K562 (cell line): ENCODE data around the gene RFC5. TPM values are rescaled to one million over a fixed set of nuclear protein-coding genes. Genes with fewer than 3 reads are reported as not detected.
A peak's percentile ranks its signal among the peaks of the same experiment; 100 is the strongest.

ENCODE experiments used
- ATAC-seq: fragments of 200-7000 bp; cut with Tn5 transposase; 3 replicates; pipeline ENCODE4 v1.9.1; 2020; ENCODE audit warnings: moderate library complexity
- BruUV-seq: library from RNA; stranded (reverse); fragments of 400-500 nt; replicated peaks from 2 replicates; lab custom pipeline; 2021; lab: Mats Ljungman, UMichigan
- CTCF ChIA-PET: fragments of 300-600 bp; formaldehyde crosslinking; extraction: SDS; loops from one replicate; lab custom pipeline; 2021; ENCODE audit warnings: low intra/inter-chr PET ratio; lab: Yijun Ruan, JAX
- POLR2A ChIA-PET: fragments of 300-600, 350-650 bp; sonication (Branson Sonifier 250); formaldehyde crosslinking; extraction: SDS; loops from one replicate; lab custom pipeline; 2021; ENCODE audit warnings: antibody characterized with exemption, inconsistent platforms; lab: Yijun Ruan, JAX
- DNase-seq, 4 experiments: peaks; one replicate each; pipeline versions ENCODE4 v3.0.0 to v3.0.0-alpha.2; 2011 to 2018; ENCODE audit warnings: low spot score in 3 of 4, mixed read lengths in 3 of 4; ENCODE audit errors: extremely low read depth in 1 of 4
- FAIRE-seq: peaks from 2 replicates; lab custom pipeline; 2011; peaks lifted over from hg19 to GRCh38; lab: Jason Lieb, UNC
- H2AFZ ChIP-seq: 2 replicates; pipeline ENCODE4 v1.6.0; 2011; ENCODE audit warnings: low read depth, low read length, control low read depth, inconsistent platforms
- H3K27ac ChIP-seq: fragments of 200-600 bp; 3 replicates; pipeline ENCODE4 v1.8.0; 2011; ENCODE audit warnings: low read depth, mild to moderate bottlenecking, control low read depth, inconsistent platforms, low read length, moderate library complexity, mixed read lengths; ENCODE audit errors: extremely low read depth
- H3K27me3 ChIP-seq, 2 experiments: fragments of 300-600 bp in 1 of 2; 2 replicates in 1 of 2; 3 replicates in 1 of 2; pipeline versions ENCODE4 v1.6.0 to v1.8.0; 2011; ENCODE audit warnings: inconsistent platforms in 2 of 2, low read length in 2 of 2, mild to moderate bottlenecking in 1 of 2, mixed read lengths in 1 of 2, moderate library complexity in 1 of 2; ENCODE audit not compliant: control insufficient read depth in 2 of 2, insufficient read depth in 2 of 2
- H3K36me3 ChIP-seq: fragments of 300-600 bp; 3 replicates; pipeline ENCODE4 v1.8.0; 2011; ENCODE audit warnings: mild to moderate bottlenecking, low read length, inconsistent platforms; ENCODE audit not compliant: control insufficient read depth, insufficient read depth
- H3K4me1 ChIP-seq, 2 experiments: fragments of 200-600 bp in 1 of 2; replicated peaks in 1 of 2; 2 replicates in 1 of 2; 3 replicates in 1 of 2; pipeline versions ENCODE4 v1.5.1 to v1.8.0; 2011; ENCODE audit warnings: inconsistent platforms in 2 of 2, low read length in 2 of 2, mild to moderate bottlenecking in 1 of 2, mixed read lengths in 1 of 2, moderate library complexity in 1 of 2; ENCODE audit not compliant: control insufficient read depth in 2 of 2, insufficient read depth in 2 of 2
- H3K4me2 ChIP-seq: 2 replicates; pipeline ENCODE4 v1.6.1; 2011; ENCODE audit warnings: low read length, control low read depth, inconsistent platforms, mixed read lengths; ENCODE audit not compliant: insufficient read depth
- H3K4me3 ChIP-seq: fragments of 200-600 bp; sonication (generic), shearing (Covaris generic); 2 replicates; pipeline ENCODE4 v1.5.1; 2016; ENCODE audit warnings: control low read depth, inconsistent platforms
- H3K79me2 ChIP-seq: fragments of 200-600 bp; 3 replicates; pipeline ENCODE4 v1.8.0; 2011; ENCODE audit warnings: low read length, inconsistent platforms; ENCODE audit not compliant: control insufficient read depth, insufficient read depth
- H3K9ac ChIP-seq, 2 experiments: 2 replicates each; pipeline versions ENCODE4 v1.6.0 to v1.6.1; 2011; ENCODE audit warnings: low read depth in 2 of 2, low read length in 2 of 2, control low read depth in 1 of 2, inconsistent platforms in 1 of 2, mild to moderate bottlenecking in 1 of 2, mixed read lengths in 1 of 2; ENCODE audit not compliant: insufficient read depth in 1 of 2
- H3K9me1 ChIP-seq: one replicate; pipeline ENCODE4 v1.6.0; 2011; ENCODE audit warnings: inconsistent platforms, mild to moderate bottlenecking, low read length, moderate library complexity; ENCODE audit not compliant: control insufficient read depth, insufficient read depth
- H3K9me3 ChIP-seq: replicated peaks from 2 replicates; pipeline ENCODE4 v1.5.1; 2011; ENCODE audit warnings: low read depth, low read length, inconsistent platforms; ENCODE audit not compliant: control insufficient read depth, insufficient read depth
- H4K20me1 ChIP-seq: replicated peaks from 2 replicates; pipeline ENCODE4 v1.6.1; 2011; ENCODE audit warnings: low read length, inconsistent platforms, mixed read lengths; ENCODE audit not compliant: control insufficient read depth, insufficient read depth
- BRD4 ChIP-seq: fragments of 200-600 bp; sonication (generic); IDR thresholded peaks from 2 replicates; pipeline ENCODE4 v1.6.1; 2017; ENCODE audit warnings: inconsistent platforms
- CBFA2T3 ChIP-seq: fragments of 450-650 bp; IDR thresholded peaks from 2 replicates; pipeline ENCODE4 v1.6.1; 2017
- CREB1 ChIP-seq, 2 experiments: sonication (generic) in 1 of 2; formaldehyde crosslinking in 1 of 2; IDR thresholded peaks; 2 replicates each; pipeline versions ENCODE4 v1.6.1 to v1.8.0; 2012 to 2022; ENCODE audit warnings: inconsistent platforms in 1 of 2, mild to moderate bottlenecking in 1 of 2, missing genetic modification reagents in 1 of 2, moderate library complexity in 1 of 2
- EGR1 ChIP-seq: fragments of 450-650 bp; conservative IDR thresholded peaks from 2 replicates; pipeline ENCODE4 v1.6.1; 2017; ENCODE audit warnings: mild to moderate bottlenecking
- KAT2B ChIP-seq: IDR thresholded peaks from one replicate; pipeline ENCODE4 v1.6.1; 2012; ENCODE audit warnings: low read depth, mild to moderate bottlenecking, control low read depth, inconsistent platforms, low read length, moderate library complexity
- KAT8 ChIP-seq: fragments of 450-650 bp; IDR thresholded peaks from 2 replicates; pipeline ENCODE4 v1.6.1; 2016; ENCODE audit warnings: low read depth, mild to moderate bottlenecking
- KLF10 ChIP-seq: fragments of 250-450 bp; sonication (Bioruptor Pico); IDR thresholded peaks from 2 replicates; pipeline ENCODE4 v1.6.1; 2021; ENCODE audit warnings: matching md5 sums
- MAFK ChIP-seq: IDR thresholded peaks from 2 replicates; pipeline ENCODE4 v1.6.1; 2011; ENCODE audit warnings: low read length, improper control_type of control experiment
- MBD1 ChIP-seq: fragments of 250-450 bp; sonication (Bioruptor Pico); IDR thresholded peaks from 2 replicates; pipeline ENCODE4 v1.8.0; 2022; ENCODE audit warnings: inconsistent platforms
- MNT ChIP-seq, 2 experiments: fragments of 450-650 bp; conservative IDR thresholded peaks; 2 replicates each; pipeline ENCODE4 v1.6.1; 2017; ENCODE audit warnings: mild to moderate bottlenecking in 2 of 2, moderate library complexity in 2 of 2
- PKNOX1 ChIP-seq: fragments of 450-650 bp; IDR thresholded peaks from 2 replicates; pipeline ENCODE4 v1.6.1; 2016
- SAP30 ChIP-seq: fragments of 200-600 bp; sonication (generic); IDR thresholded peaks from 2 replicates; pipeline ENCODE4 v1.6.1; 2012; ENCODE audit warnings: borderline replicate concordance, low read depth, mild to moderate bottlenecking, moderate library complexity, low read length, control low read depth, inconsistent platforms; ENCODE audit not compliant: insufficient read depth, poor library complexity, severe bottlenecking
- SMAD3 ChIP-seq: fragments of 450-650 bp; formaldehyde crosslinking; conservative IDR thresholded peaks from 2 replicates; pipeline ENCODE4 v1.4.0; 2020; ENCODE audit warnings: mild to moderate bottlenecking
- TOE1 ChIP-seq, 2 experiments: fragments of 450-650 bp in 1 of 2; sonication (generic) in 1 of 2; formaldehyde crosslinking in 1 of 2; IDR thresholded peaks; 2 replicates each; pipeline versions ENCODE4 v1.7.1 to v1.8.0; 2016 to 2022; ENCODE audit warnings: borderline replicate concordance in 2 of 2, mild to moderate bottlenecking in 2 of 2, antibody characterized with exemption in 1 of 2, inconsistent platforms in 1 of 2, low read depth in 1 of 2, missing genetic modification reagents in 1 of 2, moderate library complexity in 1 of 2
- ZFX ChIP-seq: sonication (generic); formaldehyde crosslinking; IDR thresholded peaks from 2 replicates; pipeline ENCODE4 v1.8.0; 2022; ENCODE audit warnings: mild to moderate bottlenecking, missing genetic modification reagents, moderate library complexity
- ZNF766 ChIP-seq: fragments of 200-800 bp; sonication (Bioruptor generic); conservative IDR thresholded peaks from 2 replicates; pipeline ENCODE4 v1.6.1; 2016; ENCODE audit warnings: missing genetic modification characterization, missing compliant biosample characterization
- WGBS: fragments of 100-300 bp; shearing (Covaris generic); methylation state at CpG from one replicate; pipeline ENCODE4 v1.1.6; 2016; ENCODE audit warnings: low coverage, mixed read lengths; ENCODE audit not compliant: insufficient coverage; ENCODE audit errors: missing lambda C conversion rate; 5-methylcytosine and 5-hydroxymethylcytosine counted together
- in situ Hi-C: fragments of 300-500 bp; cut with MboI; formaldehyde crosslinking; loops from 4 replicates; pipeline ENCODE4 v1.15.0; 2018; ENCODE audit warnings: inconsistent platforms, mixed read lengths
- intact Hi-C: fragments of 100-400 bp; cut with micrococcal nuclease; formaldehyde crosslinking; loops from 2 replicates; pipeline ENCODE4 v1.14.2; 2022
- polyA plus RNA-seq, 8 experiments: library from polyadenylated mRNA; depleted of rRNA in 4 of 8; stranded (reverse) in 5 of 8; unstranded in 3 of 8; fragments of >200 nt; fragmentation: Nextera tagmentation in 2 of 8; fragmentation: Illumina TruSeq in 1 of 8; extraction: Ambion mirVana in 2 of 8; extraction: Trizol in 1 of 8; gene quantifications; 2 replicates each; pipeline versions ENCODE4 v1.2.1 to v1.2.3, GENCODE V29; 2011 to 2014; ENCODE audit warnings: inconsistent platforms in 1 of 8, missing spikeins in 1 of 8
- total RNA-seq, 7 experiments: library from RNA; depleted of rRNA in 6 of 7; stranded (reverse); fragments of >200 nt in 6 of 7; fragmentation: Illumina TruSeq in 2 of 7; extraction: Trizol in 2 of 7; gene quantifications; 2 replicates each; pipeline versions ENCODE4 v1.2.1 to v1.2.3, GENCODE V29; 2011 to 2021; ENCODE audit warnings: low replicate concordance in 1 of 7

Gene RFC5
- total and polyA plus RNA-seq, 9 of the 15 experiments (the other 6 are each of a cell fraction or from before 2014, with no cell fraction given), result 61.8 to 189 (median 92.9) TPM

GRCh38 chr12:118060301-118061010, 44.0 kb downstream of the RFC5 start:
- Histone ChIP-seq H3K27me3 (no peaks in the 10 kb centered on the region), H3K36me3 (no peaks in the 10 kb centered on the region; the same call in 2 of the 3 replicates), H3K9me3 (no peaks in the 10 kb centered on the region), H3K27ac (peak overlapping the region; percentile 84), H4K20me1 (peaks cover 5% of the 10 kb centered on the region; the same call in 1 of the 2 replicates), H3K4me2 (peak overlapping the region; percentile 97), H3K79me2 (peaks cover 33% of the 10 kb centered on the region), H2AFZ (peak overlapping the region; percentile 71), H3K4me1 (peaks cover 15 to 35% of the 10 kb centered on the region in 2 experiments), H3K9ac (peak overlapping the region; percentile 83 to 95), H3K4me3 (peak overlapping the region; percentile 85), H3K9me1 (no peaks in the 10 kb centered on the region)
- peak; percentile 42 for FAIRE-seq
- ChIA-PET CTCF (interaction anchor here (0.6 kb wide), 1 partner anchor 16 kb away, joined by 4 read pairs; no protein-coding TSS in a partner anchor), POLR2A (interaction anchor here (0.6 to 1.1 kb wide), 4 partner anchors 28 to 315 kb away, joined by 3 read pairs; partner anchors contain the start of gene TAOK3)
- TSS peak; percentile 56 for BruUV-seq
- peak; percentile 5; the same call in 2 of the 3 replicates for ATAC-seq
- whole genome bisulfite sequencing, result 0% methylated on average over 15 of the region's 46 CpGs
- intact Hi-C loops (loop anchor here (5.0 kb wide), 1 partner anchor 42 kb away; the partner anchor contains the start of gene VSIG10), in situ Hi-C loops (no loop called here)
- peak in 2 of 4 experiments; percentile 34 to 41 for DNase-seq
- TF ChIP-seq KAT8 (no peak), PKNOX1 (0 out of 2 replicates have a peak, but pooled peaks have one; percentile 6), SAP30 (peak; percentile 41), ZFX (CRISPR knock-in tag) (peak; percentile 32; the same call in 1 of the 2 replicates), BRD4 (no peak), MAFK (no peak), KLF10 (no peak), CBFA2T3 (no peak), TOE1 (IDR thresholded peaks at IDR 0.05; ENCODE audit: borderline replicate concordance) (no peak), TOE1 (CRISPR knock-in tag; IDR thresholded peaks at IDR 0.05; ENCODE audit: borderline replicate concordance, low read depth) (no peak), MNT (conservative IDR thresholded peaks at IDR 0.05) (0 out of 4 replicates have a peak, but pooled peaks of 1 of the 2 experiments have one; percentile 1), CREB1 (IDR thresholded peaks at IDR 0.05) (no peak), CREB1 (CRISPR knock-in tag; IDR thresholded peaks at IDR 0.05) (no peak), ZNF766 (no peak), MBD1 (CRISPR knock-in tag) (no peak), EGR1 (peak; percentile 34; the same call in 1 of the 2 replicates), KAT2B (no peak), SMAD3 (CRISPR knock-in tag) (no peak)
